GM06990 (cell line): ENCODE measurements around the gene KLK2.
A peak's percentile ranks its signal among the peaks of the same experiment; 100 is the strongest.

Experiments
- DNase-seq: peaks from one replicate; pipeline ENCODE4 v3.0.0-alpha.2; 2011; ENCODE audit not compliant: insufficient read length; ENCODE audit errors: extremely low read depth
- H3K27me3 ChIP-seq: replicated peaks from 2 replicates; pipeline ENCODE4 v1.6.0; 2011; ENCODE audit warnings: low read length; ENCODE audit not compliant: control insufficient read depth, insufficient read depth
- H3K36me3 ChIP-seq: 2 replicates; pipeline ENCODE4 v1.5.1; 2011; ENCODE audit warnings: low read length; ENCODE audit not compliant: control insufficient read depth, insufficient read depth
- H3K4me3 ChIP-seq: replicated peaks from 2 replicates; pipeline ENCODE4 v1.5.1; 2011; ENCODE audit warnings: low read depth, mild to moderate bottlenecking, control low read depth, low read length
- TF ChIP-seq, protein P1 (sequence below): IDR thresholded peaks from 2 replicates; pipeline ENCODE4 v1.5.1; 2011; ENCODE audit warnings: low read length, control low read depth, mild to moderate bottlenecking, inconsistent platforms; ENCODE audit not compliant: insufficient read depth, poor library complexity, severe bottlenecking

KLK2 gene

DNA sequence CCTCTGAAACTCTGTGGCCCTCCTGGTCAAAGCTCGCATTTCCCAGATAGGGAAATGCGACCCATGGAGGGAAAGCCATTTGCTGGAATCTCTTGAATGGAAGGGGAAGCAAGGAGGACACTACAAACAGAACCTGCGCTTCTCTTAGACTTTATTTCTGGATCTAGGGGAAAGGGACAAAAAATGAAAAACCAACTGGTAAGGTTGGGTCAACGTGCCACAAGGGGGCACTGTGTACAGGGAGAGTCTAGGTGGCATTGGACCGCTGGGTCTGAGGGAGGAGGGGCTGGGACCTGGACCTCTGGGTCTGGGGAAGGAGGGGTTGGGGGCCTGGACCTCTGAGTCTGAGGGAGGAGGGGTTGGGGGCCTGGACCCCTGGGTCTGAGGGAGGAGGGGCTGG lies 33.0 kb downstream of the KLK2 start:
- Histone ChIP-seq H3K27me3 (peaks cover 2% of the 10 kb centered on the region), H3K4me3 (no peak overlapping the region)
- DNase-seq, result no peak

DNA sequence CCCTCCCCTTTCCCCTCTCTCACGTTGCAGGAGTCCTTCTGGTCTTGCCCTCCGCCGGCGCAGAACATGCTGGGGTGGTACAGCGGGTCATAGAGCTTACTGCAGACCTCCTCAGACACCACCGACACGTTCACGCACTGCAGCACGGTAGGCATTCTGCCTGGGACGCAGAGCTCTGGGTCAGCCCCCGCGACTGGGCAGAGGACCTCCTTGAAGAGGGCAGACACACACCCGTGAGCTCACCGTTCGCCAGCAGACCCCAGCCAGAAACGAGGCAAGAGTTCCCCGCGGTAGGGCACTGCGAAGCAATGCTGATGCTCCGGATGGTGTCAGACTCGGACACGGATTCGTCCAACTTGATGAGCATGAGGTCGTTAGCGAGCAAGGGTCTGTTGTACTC lies 35.1 kb downstream of the KLK2 start:
- peaks cover 2% of the 10 kb centered on the region for H3K27me3 ChIP-seq
- TF ChIP-seq, protein P1, sequence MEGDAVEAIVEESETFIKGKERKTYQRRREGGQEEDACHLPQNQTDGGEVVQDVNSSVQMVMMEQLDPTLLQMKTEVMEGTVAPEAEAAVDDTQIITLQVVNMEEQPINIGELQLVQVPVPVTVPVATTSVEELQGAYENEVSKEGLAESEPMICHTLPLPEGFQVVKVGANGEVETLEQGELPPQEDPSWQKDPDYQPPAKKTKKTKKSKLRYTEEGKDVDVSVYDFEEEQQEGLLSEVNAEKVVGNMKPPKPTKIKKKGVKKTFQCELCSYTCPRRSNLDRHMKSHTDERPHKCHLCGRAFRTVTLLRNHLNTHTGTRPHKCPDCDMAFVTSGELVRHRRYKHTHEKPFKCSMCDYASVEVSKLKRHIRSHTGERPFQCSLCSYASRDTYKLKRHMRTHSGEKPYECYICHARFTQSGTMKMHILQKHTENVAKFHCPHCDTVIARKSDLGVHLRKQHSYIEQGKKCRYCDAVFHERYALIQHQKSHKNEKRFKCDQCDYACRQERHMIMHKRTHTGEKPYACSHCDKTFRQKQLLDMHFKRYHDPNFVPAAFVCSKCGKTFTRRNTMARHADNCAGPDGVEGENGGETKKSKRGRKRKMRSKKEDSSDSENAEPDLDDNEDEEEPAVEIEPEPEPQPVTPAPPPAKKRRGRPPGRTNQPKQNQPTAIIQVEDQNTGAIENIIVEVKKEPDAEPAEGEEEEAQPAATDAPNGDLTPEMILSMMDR, result no peak
- DNase-seq, result no peak

More for the DNA sequence above, 33.0 kb downstream of the KLK2 start:
- TF ChIP-seq, protein P1, result peak; percentile 69
- H3K36me3 ChIP-seq, result no peaks in the 10 kb centered on the region

DNA sequence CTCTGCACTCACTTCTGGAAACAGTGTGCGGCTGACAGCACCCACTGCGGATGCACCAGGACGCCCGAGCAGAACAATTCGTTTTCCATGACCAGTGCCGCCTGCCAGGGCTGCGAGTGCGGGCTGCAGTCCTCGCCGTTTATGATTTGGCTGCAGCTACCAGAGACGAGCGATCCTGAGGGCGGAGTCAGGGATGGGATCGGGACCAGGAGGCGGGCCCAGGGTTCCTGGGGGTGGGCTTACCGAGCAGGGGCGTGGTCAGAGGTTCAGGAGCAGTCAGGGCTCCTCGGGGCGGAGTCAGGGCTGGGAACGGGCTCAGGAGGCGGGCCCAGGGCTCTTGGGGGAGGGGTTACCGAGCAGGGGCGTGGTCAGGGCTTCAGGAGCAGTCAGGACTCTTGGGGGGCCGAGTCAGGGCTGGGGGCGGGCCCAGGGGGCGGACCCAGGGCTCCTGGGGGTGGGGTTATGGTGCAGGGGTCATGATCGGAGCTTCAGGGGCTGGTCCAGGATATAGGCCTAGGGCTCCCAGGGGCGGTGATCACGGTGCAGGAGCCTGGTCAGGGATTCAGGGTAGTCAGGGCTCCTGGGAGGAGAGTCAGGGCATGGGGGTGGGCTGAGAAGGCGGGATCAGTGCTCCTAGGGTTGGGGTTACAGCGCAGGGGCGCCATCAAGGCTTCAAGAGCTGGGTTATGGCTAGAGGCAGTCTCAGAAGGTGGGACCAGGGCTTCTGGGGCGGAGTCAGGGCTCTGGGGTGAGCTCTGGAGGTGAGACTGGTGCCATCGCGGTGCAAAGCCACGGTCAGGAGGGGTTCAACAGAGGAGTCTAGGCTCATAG lies 36.2 kb downstream of the KLK2 start:
- Histone ChIP-seq H3K36me3 (no peaks in the 10 kb centered on the region), H3K4me3 (no peak overlapping the region), H3K27me3 (peaks cover 2% of the 10 kb centered on the region)
- TF ChIP-seq, protein P1, result no peak
- peak; percentile 80 for DNase-seq

More for the DNA sequence above, 35.1 kb downstream of the KLK2 start:
- H3K4me3 ChIP-seq, result no peak overlapping the region
- no peaks in the 10 kb centered on the region for H3K36me3 ChIP-seq

DNA sequence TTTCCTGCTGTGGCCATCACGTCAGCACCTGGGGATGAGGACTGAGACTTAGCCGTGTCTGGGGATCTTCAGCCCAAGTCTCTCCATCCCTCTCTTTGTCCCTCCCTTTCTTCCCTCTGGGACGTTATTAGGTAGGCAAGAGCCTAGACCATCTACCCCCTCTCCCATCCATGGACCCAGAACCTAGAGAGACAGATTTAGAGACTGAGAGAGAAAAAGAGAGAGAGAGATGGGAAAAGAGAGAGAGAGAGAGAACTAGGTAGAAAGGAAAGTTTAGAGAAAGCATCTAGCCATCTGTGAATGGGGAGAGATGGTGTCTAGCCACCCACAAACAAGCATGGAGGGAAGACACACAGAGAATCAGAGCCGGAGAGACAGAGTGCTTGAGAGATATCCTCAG lies 37.5 kb downstream of the KLK2 start:
- peaks cover 2% of the 10 kb centered on the region for H3K27me3 ChIP-seq
- TF ChIP-seq, protein P1, result no peak
- no peaks in the 10 kb centered on the region for H3K36me3 ChIP-seq
- no peak for DNase-seq
- no peak overlapping the region for H3K4me3 ChIP-seq

DNA sequence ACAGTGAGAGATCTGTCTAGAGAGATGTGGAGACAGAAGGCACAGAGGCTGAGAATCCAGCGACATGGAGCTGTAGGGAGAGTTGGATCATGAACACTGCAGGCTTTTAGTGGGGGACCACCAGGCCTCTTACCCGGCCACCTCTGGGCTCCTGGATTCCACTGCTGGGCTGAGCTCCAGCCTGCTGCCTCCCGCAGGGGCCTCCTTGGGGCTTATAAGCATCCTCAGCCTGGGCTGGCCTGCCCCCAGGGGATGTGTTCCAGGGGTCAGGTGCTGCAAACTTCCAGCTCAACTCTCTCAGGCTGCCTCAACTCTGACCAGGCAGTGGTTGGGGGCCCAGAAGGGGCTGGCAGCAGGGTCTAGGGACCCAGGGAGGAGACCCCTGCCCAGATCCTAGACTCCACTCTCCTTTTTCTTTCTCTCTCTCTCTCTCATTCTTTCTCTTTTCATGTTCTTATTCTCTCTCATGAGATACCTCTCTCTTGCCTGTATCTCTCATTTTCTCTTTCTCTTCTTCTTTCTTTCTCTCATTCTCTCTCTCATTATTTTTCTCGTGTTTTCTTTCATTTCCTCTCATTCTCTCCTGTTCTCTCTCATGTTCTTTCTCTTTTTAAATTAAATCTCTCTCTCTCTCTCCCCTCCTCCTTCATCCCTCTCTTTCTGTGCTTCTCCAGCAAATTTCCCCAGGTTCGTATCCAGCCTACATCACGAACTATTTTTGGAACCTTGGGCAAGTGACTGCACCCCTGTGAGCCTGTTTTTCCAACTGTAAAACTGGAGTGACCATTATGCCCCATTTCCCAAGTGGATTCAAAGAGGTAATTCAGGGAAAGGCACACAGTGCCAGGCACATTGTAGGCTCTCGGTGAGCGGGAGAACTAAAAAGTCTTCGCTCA lies 38.2 kb downstream of the KLK2 start, which contains the start of gene KLK4:
Gene KLK4, minus strand, starts transcription at position 190 of the 896 bp plus-strand sequence. CDS start 657 bp downstream, outside the sequence.
- TF ChIP-seq, protein P1, result no peak
- peaks cover 2% of the 10 kb centered on the region for H3K27me3 ChIP-seq
- no peak within 1 kb of the TSS for H3K4me3 ChIP-seq
- H3K36me3 ChIP-seq, result no peaks in the 10 kb centered on the region
- DNase-seq, result no peak
